Caco-2 (cell line): ENCODE results near the gene RTN1. TPM values are rescaled to one million over a fixed set of nuclear protein-coding genes. Genes with fewer than 3 reads are reported as not detected.

Experiments used
- BruUV-seq: library from RNA; stranded (reverse); fragments of 400-500 nt; replicated peaks from 2 replicates; lab custom pipeline; 2021; lab: Mats Ljungman, UMichigan
- CTCF ChIA-PET: fragments of 300-600 bp; sonication (Branson Sonifier 250); formaldehyde crosslinking; loops from one replicate; lab custom pipeline; 2022; ENCODE audit warnings: antibody characterized with exemption; lab: Charles Lee
- POLR2A ChIA-PET: fragments of 300-600 bp; sonication (Branson Sonifier 250); formaldehyde crosslinking; loops from one replicate; lab custom pipeline; 2022; ENCODE audit warnings: antibody characterized with exemption; lab: Charles Lee
- DNase-seq, 2 experiments: peaks; one replicate each; pipeline versions ENCODE4 v3.0.0 to v3.0.0-alpha.2; 2020 to 2022
- H3K27me3 ChIP-seq: replicated peaks from 2 replicates; pipeline ENCODE4 v1.6.0; 2011; ENCODE audit warnings: low read length; ENCODE audit not compliant: control insufficient read depth, insufficient read depth
- H3K36me3 ChIP-seq: 2 replicates; pipeline ENCODE4 v1.5.1; 2011; ENCODE audit warnings: low read length; ENCODE audit not compliant: control insufficient read depth, insufficient read depth
- H3K4me1 ChIP-seq: fragments of 250-450 bp; sonication (Bioruptor Pico); 2 replicates; pipeline ENCODE4 v1.5.1; 2020; ENCODE audit warnings: mild to moderate bottlenecking
- H3K4me3 ChIP-seq: 2 replicates; pipeline ENCODE4 v1.5.1; 2011; ENCODE audit warnings: low read depth, mild to moderate bottlenecking, control low read depth, low read length
- H3K9me3 ChIP-seq: fragments of 250-450 bp; sonication (Bioruptor Pico); 2 replicates; pipeline ENCODE4 v1.5.1; 2020; ENCODE audit warnings: mild to moderate bottlenecking, moderate library complexity
- H3K27ac Mint-ChIP-seq: one replicate; pipeline ENCODE4 v1.8.0; 2022; ENCODE audit warnings: mixed read lengths; ENCODE audit not compliant: unreplicated experiment
- H3K27me3 Mint-ChIP-seq: one replicate; pipeline ENCODE4 v1.8.0; 2022; ENCODE audit warnings: mixed read lengths; ENCODE audit not compliant: insufficient read depth, unreplicated experiment
- H3K36me3 Mint-ChIP-seq: one replicate; pipeline ENCODE4 v1.8.0; 2022; ENCODE audit warnings: mild to moderate bottlenecking, mixed read lengths; ENCODE audit not compliant: insufficient read depth, unreplicated experiment
- H3K4me1 Mint-ChIP-seq: one replicate; pipeline ENCODE4 v1.8.0; 2022; ENCODE audit warnings: low read depth, mixed read lengths; ENCODE audit not compliant: unreplicated experiment
- H3K4me3 Mint-ChIP-seq: one replicate; pipeline ENCODE4 v1.8.0; 2022; ENCODE audit warnings: mild to moderate bottlenecking, moderate library complexity, mixed read lengths; ENCODE audit not compliant: unreplicated experiment
- H3K9me3 Mint-ChIP-seq: one replicate; pipeline ENCODE4 v1.8.0; 2022; ENCODE audit warnings: mixed read lengths; ENCODE audit not compliant: unreplicated experiment
- intact Hi-C: fragments of 100-400 bp; cut with micrococcal nuclease; formaldehyde crosslinking; loops from one replicate; pipeline ENCODE4 v1.10.0; 2022; ENCODE audit not compliant: unreplicated experiment
- total RNA-seq: library from RNA; stranded (reverse); gene quantifications from 2 replicates; pipeline ENCODE4 v1.2.3, GENCODE V29; 2022
- TF ChIP-seq, protein P1 (sequence below), 2 experiments: fragments of 200-600 bp in 1 of 2; IDR thresholded peaks; 1 replicate in 1 of 2; 2 replicates in 1 of 2; pipeline versions ENCODE4 v1.5.1 to v1.8.0; 2011 to 2022; ENCODE audit warnings: antibody characterized with exemption in 1 of 2, control low read depth in 1 of 2, inconsistent platforms in 1 of 2, low read depth in 1 of 2, low read length in 1 of 2, mild to moderate bottlenecking in 1 of 2, moderate library complexity in 1 of 2; ENCODE audit not compliant: insufficient read depth in 1 of 2, severe bottlenecking in 1 of 2, unreplicated experiment in 1 of 2

Gene RTN1
- total RNA-seq, 1 experiment from 2014 or later = 0.25 TPM

DNA sequence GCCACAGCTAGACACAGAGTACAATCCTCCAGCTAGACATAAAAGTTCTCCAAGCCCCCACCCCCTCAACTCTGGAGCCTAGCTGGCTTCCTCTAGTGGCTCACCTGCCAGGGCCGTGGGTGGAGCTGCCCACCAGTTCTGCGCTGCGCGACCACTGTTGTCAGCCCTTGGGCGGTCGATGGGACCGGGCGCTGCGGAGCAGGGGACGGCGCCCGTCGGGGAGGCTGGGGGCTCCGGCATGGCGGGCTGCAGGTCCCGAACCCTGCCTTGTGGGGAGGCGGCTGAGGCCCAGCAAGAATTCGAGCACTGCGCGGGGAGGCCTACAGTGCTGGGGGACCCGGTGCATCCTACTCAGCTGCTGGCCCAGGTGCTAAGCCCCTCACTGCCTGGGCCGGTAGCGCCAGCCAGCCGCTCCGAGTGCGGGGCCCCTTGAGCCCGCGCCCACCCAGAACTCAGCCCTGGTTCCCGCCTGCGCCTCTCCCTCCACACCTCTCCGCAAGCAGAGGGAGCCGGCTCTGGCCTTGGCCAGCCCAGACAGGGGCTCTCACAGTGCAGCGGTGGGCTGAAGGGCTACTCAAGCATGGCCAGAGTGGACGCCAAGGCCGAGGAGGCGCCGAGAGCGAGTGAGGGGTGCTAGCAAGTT is 51.0 kb downstream of the RTN1 start:
- DNase-seq = no peak
- no peaks in the 10 kb centered on the region for H3K27me3 ChIP-seq
- no TSS peak for BruUV-seq
- TF ChIP-seq, protein P1, sequence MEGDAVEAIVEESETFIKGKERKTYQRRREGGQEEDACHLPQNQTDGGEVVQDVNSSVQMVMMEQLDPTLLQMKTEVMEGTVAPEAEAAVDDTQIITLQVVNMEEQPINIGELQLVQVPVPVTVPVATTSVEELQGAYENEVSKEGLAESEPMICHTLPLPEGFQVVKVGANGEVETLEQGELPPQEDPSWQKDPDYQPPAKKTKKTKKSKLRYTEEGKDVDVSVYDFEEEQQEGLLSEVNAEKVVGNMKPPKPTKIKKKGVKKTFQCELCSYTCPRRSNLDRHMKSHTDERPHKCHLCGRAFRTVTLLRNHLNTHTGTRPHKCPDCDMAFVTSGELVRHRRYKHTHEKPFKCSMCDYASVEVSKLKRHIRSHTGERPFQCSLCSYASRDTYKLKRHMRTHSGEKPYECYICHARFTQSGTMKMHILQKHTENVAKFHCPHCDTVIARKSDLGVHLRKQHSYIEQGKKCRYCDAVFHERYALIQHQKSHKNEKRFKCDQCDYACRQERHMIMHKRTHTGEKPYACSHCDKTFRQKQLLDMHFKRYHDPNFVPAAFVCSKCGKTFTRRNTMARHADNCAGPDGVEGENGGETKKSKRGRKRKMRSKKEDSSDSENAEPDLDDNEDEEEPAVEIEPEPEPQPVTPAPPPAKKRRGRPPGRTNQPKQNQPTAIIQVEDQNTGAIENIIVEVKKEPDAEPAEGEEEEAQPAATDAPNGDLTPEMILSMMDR (IDR thresholded peaks at IDR 0.05; ENCODE audit: insufficient read depth in 1 of 2, low read depth in 1 of 2, low read length in 1 of 2, severe bottlenecking in 1 of 2, unreplicated experiment in 1 of 2) = no peak
- Mint-ChIP-seq H3K4me1 (no peaks in the 10 kb centered on the region), H3K27ac (no peak overlapping the region), H3K27me3 (peaks cover 8% of the 10 kb centered on the region), H3K36me3 (no peaks in the 10 kb centered on the region), H3K9me3 (no peaks in the 10 kb centered on the region), H3K4me3 (no peak overlapping the region)
- no peaks in the 10 kb centered on the region for H3K4me1 ChIP-seq
- intact Hi-C loops = no loop called here
- POLR2A ChIA-PET = no interaction called here
- H3K9me3 ChIP-seq = no peaks in the 10 kb centered on the region
- no peak overlapping the region for H3K4me3 ChIP-seq
- H3K36me3 ChIP-seq = no peaks in the 10 kb centered on the region
- CTCF ChIA-PET = no interaction called here

DNA sequence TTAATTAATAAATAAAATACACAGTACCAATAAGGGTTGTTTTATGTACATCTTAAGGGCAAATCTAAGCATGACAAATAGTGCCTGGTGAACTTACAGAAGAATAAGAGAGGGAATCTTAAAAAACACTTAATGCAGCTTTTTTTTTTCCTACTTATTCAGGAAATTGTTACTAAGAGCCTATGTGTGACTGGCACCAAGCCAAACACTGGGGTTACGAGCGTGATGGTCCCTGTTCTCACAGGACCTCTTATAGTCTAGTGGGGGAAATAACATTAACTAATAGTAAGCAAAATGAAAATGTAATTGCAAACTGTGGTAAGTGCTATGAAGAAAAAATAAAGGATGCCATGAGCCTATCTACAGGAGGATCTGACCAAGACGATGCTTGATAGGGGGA is 53.6 kb downstream of the RTN1 start:
- Mint-ChIP-seq H3K4me3 (no peak overlapping the region), H3K9me3 (no peaks in the 10 kb centered on the region), H3K27me3 (peaks cover 5% of the 10 kb centered on the region), H3K27ac (no peak overlapping the region), H3K4me1 (no peaks in the 10 kb centered on the region), H3K36me3 (no peaks in the 10 kb centered on the region)
- intact Hi-C loops = no loop called here
- BruUV-seq = no TSS peak
- no peaks in the 10 kb centered on the region for H3K9me3 ChIP-seq
- DNase-seq = no peak
- H3K4me3 ChIP-seq = no peak overlapping the region
- CTCF ChIA-PET = no interaction called here
- H3K27me3 ChIP-seq = no peaks in the 10 kb centered on the region
- POLR2A ChIA-PET = no interaction called here
- TF ChIP-seq, protein P1 (IDR thresholded peaks at IDR 0.05; ENCODE audit: insufficient read depth in 1 of 2, low read depth in 1 of 2, low read length in 1 of 2, severe bottlenecking in 1 of 2, unreplicated experiment in 1 of 2) = no peak
- peaks cover 4% of the 10 kb centered on the region; the same call in 1 of the 2 replicates for H3K4me1 ChIP-seq
- no peaks in the 10 kb centered on the region for H3K36me3 ChIP-seq

DNA sequence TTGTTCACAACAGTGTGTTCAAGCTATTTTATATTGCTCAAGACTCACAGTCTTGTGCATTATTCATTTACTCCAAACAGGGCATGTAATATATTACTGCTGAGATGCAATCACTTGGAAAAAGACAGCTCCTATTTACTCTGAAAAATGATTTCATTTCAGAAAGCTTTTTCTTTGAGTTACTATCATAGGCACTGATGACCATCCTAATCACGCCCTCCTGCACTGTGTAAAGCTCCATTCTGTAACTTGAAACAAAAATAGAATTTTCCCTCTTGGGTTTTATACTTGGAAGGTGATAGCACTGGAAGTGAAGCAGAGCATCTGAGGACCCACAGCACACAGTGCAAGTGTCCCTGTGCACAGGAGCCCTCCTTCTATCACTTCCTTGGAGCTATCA is 55.6 kb downstream of the RTN1 start:
- H3K4me1 Mint-ChIP-seq = no peaks in the 10 kb centered on the region
- ChIA-PET POLR2A (no interaction called here), CTCF (no interaction called here)
- H3K9me3 Mint-ChIP-seq = no peaks in the 10 kb centered on the region
- no peak for DNase-seq
- H3K4me3 Mint-ChIP-seq = no peak overlapping the region
- no peak overlapping the region for H3K4me3 ChIP-seq
- H3K36me3 ChIP-seq = no peaks in the 10 kb centered on the region
- H3K27ac Mint-ChIP-seq = no peak overlapping the region
- H3K36me3 Mint-ChIP-seq = no peaks in the 10 kb centered on the region
- peaks cover 5% of the 10 kb centered on the region for H3K27me3 Mint-ChIP-seq
- no TSS peak for BruUV-seq
- no peaks in the 10 kb centered on the region for H3K27me3 ChIP-seq
- peaks cover 4% of the 10 kb centered on the region; the same call in 1 of the 2 replicates for H3K4me1 ChIP-seq
- TF ChIP-seq, protein P1 (IDR thresholded peaks at IDR 0.05; ENCODE audit: insufficient read depth in 1 of 2, low read depth in 1 of 2, low read length in 1 of 2, severe bottlenecking in 1 of 2, unreplicated experiment in 1 of 2) = no peak
- intact Hi-C loops = no loop called here
- H3K9me3 ChIP-seq = no peaks in the 10 kb centered on the region
